Measurements from ENCODE around the gene TANGO2.

Gene TANGO2

DNA sequence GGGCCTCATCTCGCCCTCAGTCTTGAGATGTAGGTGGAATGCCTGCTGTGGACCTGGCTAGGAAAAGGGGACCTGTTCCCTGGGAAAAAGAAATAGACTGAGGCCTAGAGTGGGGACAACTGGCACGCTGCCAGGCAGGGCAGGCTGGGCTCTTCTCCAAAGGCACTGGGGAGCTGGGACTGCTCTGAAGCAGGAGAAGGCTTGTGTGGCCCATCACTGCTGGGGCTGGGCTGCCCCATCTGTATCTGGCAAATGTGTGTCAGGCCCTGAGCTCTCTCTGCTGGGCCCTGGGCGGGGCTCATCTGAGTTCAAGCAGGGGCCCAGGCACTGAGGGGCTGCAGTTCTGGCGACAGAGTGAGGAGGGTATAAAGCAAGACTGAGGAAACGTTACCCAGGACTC lies 37.2 kb upstream of the TANGO2 start:
- no peak for DNase-seq

DNA sequence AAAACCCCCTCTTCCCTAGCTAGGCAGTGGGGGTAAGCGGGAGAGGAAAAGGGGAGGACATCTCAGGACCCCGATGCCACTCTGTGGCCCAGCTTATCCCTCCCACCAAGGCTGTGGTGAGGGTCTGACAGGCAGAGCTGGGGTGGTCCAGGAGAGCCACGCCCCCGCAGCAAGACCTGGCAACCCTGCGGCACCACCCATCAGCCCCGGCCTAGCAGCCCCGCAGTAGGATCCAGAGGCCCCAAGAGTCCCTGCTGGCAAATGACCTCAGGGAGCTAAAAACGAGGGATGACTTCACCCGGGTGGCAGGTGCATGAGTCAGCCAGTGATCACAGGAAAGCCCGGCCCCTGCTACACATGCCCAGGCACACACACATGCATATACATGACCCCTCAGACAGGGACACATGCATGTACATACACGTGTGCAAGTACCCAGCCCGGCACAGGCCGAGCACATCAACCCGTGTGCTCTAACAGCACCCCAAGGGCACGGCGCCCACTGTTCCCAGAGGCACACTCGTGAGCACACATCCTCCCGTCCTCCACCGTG lies 36.6 kb upstream of the TANGO2 start:
- DNase-seq: no peak

DNA sequence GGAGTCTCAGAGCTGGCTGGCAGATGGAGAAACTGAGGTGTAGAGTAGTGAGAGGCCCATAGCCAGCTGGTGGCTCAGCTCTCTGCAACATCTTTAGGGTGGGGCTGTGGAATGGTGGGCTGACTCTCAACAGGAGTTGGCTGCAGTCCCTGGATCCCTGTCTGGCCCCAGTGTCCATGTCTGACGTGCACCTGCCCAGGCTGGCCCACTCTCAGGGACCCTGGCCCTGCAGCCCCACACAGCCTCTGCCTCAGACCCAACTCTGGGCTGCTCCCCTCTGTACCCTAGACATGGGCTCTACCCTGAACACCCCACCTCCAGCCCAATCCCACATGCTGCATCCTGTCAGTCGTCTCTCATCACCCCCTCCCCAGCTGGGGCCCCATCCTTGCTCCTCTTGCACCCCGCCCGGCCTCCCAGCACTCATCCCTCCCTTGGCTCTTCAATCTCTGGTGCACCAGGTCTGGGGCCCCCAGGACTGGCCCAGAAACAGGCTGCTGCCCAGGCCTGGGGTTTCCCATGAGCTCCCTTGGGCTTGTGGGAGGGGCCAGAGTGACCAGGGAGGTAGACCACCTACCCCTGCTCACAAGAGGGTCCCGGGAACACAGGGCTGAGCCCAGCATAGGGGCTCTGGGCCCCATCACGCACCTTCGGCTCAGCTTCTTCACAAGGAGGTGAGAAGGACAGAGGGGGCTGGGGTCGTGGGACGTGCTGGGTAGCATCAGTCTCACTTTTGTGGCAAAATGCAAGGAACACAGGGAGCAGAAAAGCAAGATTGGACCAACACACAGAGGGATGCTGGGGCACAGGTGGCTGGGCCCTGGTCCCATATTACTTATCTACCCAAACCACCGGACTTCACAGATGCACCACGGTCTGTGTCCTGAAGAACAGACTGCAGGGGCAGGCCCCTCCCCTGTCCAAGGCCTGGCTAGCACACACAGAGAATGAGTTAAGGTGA lies 35.8 kb upstream of the TANGO2 start:
- no peak for DNase-seq

DNA sequence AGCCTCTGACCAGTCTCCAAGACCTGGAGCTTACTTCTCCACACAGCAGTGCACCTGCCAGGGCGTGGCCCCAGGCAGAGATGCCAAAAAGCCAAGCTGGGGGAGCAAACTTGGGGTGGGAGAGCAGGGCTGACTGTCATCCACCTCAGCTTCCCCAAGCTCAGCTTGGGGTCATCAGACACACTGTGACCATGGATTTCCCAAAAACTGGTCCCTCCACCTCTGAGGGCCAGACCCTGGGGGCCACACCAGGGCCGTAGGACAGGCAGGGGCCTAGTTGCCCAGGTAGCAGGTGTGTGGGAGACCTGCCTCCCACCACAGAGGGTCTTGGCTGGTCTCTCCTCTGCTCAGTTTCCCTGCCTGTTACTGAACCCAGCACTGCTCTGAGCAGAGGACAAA lies 34.9 kb upstream of the TANGO2 start:
- DNase-seq: no peak

DNA sequence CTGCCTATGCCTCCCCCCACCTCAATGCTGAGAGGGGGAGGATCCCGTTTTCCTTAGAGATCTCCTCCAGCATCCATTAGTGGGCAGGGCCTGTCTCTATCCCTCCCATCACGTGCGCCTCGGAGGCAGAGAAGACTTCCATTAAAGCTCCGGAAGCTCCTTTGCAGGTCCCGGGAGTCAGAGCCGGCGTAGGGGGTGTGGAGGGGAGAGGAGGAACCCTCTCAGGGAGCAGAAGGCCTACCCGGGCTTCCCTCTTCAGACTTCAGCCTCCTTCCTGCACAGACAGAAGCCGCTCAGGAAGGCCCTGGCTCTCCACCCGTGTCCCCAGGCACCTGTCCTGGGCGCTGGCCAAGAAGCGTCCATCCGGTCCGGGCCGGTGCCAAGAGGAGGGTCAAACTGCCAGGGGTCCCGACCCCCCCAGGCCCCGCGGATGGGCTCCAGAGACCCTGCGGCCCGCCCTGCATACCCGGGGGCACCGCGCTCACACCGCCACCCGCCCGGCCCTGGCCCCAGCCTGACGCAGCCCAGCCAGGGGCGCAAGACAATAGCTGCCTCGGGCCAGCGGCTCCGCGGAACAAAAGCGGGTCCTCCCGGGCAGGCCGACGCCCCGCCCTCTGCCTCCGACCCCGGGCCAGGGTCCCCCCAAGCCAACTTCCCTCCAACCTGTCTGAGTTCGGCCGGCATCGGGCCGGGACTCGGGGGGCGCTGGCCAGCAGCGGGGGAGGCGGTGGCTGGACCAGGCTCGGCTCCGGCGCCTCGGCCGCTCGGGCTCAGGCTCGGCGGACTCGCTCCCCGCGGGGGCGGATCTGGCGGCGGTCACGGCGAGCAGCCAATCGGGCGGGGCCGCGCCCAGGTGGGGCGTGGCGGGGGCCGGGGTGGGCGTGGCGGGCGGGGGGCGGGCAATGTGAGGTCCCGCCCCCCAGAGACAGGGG lies 34.2 kb upstream of the TANGO2 start:
- peak; percentile 57 to 61 for DNase-seq

DNA sequence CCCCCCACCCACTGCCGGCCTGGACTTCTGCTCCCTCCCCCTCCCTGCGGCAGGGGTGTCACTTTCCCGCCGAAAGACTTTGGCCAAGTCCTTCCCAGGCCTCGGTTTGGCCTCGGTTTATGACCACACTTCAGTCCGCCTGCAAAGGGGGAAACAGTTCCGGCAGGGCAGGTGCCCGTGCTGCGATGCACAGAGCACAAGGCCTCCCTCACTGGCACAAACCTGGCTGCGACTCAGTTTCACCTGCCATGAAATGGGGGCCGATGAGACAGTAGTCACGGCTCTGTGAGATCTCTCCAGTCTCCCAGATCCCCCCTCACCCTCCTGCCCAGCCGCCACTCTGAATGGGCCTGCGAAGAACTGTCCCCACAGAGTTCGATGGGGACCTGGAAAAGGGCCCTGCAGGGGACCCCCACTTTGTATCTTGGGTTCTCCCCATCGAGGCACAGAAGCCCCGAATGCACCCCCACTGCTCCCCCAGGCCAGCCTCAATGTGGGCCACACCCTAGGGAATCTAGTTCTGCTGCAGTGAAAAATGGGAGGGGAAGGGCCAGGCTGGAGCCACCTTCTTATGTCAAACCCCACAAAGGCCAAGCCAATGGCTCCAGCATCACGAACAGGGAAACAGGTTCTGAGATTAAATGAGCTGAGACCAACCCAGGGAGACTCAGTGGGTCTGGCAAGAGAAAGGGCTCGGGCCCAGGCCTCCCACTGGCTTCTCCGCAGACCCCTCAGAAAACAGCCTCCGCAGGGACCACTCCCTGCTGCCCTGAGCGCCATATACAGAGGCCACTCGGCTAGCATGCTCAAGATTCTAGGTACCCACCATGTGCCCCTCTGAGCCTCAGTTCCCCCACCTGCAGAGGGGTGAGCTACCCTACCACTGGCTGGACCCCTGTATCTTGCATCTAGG lies 33.3 kb upstream of the TANGO2 start:
- no peak for DNase-seq

DNA sequence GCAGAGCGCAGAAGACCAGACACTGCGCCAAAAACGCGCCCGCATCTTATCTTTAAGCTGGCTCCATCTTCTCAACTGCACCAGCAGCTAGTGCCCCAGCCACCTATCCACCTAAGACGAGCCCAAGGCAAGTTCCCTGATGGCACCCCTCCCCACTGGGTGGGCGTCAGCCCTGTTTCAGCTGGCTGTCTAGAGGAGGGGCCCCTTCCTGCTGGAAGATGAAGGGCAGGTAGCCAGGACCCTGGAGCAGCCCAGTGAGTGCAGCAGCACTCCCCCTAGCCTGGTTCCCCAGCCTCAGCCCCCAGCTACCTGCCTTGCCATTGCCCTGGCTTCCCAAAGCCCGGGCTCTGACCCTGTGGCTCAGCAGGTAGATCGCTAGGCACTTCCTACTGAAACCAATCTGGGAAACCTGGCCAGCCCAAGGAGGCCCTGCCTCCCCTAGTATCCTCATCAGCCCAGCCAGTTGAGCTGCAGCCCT lies 32.5 kb upstream of the TANGO2 start:
- no peak for DNase-seq

DNA sequence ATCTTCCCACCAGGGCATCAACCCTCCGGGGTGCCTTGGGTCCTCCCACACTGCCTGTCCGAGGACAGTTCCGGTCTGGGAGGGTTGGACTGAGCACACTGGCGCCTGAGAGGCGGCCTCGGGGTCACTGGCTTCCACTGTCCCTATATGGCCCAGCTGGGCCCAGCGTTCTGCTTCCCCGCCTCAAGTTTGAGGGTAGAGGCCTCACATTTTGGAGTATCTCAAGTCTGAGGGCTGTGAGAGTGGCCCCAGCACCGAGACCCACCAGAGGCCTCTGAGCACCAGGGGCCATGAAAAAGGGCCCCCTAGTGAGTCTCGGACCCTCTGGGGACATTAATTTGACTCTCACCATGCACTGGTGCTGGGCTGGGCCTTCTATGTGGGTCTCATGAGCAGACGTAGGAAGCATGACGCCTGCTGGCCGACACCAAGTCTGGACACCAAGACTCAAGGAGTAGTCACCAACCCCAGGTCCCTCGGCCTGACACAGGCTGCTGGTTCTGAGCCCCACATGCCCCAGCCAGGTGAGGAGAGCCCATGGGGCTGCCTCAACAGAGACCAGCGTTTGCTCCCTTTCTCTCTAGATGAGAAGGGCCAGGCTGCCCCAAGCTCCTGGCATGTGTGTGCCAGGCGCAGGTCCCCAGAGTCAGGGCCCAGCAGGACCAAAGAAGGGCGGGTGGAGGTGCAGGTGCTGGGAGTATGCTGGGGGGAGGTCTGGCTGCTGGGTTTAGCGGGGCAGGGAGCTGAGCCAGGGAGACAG lies 31.8 kb upstream of the TANGO2 start:
- DNase-seq: no peak

DNA sequence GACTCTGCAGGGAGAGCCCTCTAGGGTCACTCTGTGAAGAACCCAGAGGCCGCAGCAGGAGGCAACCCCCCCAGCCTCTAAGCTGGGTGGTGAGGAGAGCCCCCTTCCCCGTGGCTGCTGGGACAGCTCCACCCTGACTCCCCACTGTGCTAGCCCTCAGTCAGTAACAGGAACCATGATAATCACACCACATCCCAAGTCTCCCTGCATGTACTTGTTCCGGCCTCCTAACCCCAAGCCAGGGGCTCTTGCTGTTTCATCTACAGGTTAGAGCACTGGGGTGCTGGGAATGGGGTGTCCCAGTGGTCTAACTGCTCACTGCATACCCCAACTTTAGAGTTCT lies 31.2 kb upstream of the TANGO2 start:
- no peak for DNase-seq

DNA sequence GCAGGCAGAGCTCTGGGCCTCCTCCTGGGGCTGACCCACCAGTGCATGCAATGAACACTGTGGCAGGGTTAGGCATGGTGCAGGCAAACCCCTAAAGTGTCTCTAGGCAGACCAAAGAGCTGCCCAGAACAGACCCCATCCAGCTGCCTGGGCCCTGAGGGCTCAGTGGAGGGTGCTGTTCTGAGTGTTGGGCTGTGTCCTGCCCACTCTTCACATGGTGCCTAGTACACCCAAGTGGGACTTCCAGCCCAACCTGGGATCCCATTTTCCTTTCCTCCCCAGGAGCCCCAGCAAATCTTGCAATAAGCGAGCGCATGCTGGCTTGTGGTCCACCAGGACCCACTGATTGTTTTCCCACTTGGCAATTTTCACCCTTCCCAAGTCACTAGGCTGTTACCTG lies 30.7 kb upstream of the TANGO2 start:
- DNase-seq: no peak

DNA sequence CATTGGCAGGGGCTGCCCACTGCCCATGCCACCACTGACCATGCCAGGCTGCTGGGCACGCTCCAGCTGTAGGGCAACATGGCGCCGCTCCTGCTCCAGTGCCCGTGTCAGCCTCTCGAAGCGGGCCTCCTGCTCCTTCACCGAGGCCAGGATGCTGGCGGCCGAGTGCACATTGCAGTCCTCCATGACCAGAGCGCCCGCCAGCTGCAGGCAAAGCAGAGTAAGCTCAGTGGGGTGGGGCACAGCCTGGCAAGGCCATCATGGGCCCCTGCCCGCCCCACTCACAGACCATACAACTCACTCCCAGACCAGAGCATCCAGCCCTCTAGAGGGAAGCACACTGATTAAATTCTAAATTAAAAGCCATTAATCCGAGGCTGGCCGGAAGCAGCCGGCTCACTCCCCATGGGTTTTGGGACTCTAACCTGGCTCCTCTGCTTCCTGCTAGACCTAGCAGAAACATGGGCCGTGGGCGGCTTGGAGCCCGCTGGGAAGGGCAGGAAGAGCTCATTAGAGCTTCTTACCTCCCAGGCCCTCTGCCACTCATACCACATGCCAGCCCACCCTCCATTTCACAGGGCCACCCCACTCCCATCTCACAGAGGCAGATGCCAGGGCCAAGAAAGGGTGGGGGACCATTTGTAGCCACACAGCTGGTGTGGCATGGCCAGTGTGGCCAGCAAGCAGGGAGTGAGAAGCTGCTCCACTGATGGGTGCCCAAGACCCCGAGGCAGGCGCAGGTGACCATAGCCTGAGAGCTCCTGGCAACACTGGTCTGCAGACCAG lies 30.1 kb upstream of the TANGO2 start:
- no peak for DNase-seq

DNA sequence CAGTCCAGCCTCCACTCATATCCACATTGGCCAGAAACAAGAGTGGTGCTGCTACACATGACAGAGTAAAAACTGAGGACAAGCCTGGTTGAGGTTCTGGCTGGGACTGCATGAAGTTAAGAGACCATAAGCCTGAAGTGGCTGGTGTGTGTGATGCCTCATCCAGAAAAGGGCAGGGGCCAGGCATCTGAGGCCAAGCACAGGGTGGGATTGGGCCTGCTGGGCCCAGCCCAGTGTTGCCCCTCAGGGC lies 29.6 kb upstream of the TANGO2 start:
- no peak for DNase-seq

DNA sequence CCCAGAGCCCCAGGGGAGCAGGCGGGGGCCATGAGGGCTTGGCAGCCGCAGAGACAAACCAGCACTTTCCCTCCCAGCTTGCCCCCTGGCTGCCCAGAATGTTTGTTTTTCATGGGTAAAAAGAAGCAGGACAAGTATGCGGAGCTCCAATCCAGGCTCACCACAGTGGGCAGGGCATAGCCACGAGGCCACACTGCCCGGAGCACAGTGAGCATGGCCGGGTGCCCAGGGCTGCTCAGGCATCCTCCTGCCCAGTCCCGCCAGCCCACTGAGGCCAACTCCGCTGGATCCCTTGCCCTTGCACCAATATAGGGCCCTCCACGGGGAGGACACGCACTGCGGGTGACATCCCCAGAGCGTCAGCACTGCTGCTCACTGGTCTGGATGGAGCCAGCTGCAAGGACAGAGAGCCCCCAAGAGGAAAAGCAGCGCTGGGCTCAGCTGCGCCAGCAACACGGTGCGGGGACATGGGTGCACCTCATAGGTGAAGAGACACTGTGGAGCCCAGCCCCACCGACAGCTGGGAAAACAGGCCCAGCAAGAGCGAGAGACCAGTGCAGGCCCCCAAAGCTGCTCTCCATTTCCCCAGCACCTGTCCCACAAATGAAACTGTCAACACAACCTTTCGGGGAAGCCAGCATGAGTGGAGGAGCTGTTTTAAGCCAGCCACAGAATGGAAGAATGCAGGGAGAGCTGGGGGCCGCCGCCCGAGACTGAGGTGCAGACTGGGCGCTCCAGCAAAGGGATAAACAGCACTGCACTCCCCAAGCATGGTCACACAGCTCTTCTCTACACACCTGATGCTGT lies 29.1 kb upstream of the TANGO2 start:
- no peak for DNase-seq

DNA sequence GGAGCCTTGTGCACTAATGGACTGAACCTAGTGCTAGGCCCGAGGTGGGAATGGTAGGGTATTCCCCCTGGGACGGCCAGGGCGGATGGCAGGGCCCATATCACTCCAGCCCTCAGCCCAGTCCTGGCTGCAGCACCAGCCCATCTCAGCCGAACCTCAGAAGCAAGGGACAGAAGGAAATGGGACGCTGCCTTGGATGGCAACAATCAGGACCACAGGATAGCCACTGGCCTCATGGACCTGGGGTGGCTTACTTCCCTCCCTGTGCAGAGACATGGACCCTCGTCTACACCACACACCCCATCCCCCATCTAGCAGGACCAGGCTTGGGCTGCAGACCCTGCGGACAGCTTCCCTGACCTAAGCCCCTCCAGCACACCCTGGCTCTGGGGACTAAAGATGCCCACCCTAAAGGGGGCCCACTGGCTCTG lies 28.4 kb upstream of the TANGO2 start:
- DNase-seq: no peak

DNA sequence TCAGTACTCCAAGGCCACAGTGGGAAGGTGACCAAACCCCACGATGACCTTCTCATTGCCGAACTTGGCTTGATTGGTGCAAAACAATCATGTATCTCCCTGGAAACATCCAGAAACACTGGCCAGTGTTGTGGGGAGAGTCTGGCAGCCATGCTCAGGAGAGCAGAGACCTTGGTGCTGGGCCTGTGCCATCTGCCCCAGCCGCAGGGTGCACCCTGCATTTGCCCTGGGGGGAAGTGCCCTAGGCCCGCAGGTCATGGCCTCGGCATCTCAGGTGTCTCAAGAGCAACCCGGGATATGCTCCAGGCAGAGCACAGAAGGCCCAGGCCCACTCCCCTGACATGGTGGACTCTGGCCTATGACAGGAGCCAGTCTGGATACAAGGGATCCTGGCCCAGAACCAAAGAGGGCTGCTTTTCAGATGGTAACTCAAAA lies 28.0 kb upstream of the TANGO2 start:
- DNase-seq: no peak

DNA sequence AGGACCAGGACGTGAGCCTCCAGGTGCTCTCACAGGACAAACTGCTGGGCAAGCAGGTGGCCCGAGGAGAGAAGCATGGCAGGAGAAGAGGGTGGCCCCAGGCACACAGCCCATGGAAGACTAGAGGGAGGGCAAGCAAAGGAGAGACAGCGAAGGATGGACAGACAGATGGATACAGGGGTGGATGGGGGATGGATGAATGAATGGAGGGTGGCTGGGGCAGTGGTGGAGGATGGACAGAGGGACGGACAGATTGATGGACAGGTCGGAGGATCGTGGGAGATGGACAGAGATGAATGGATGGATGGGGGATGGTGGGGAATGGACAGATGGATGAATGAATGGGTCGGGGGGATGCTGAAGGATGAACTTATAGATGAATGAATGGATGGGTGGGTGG lies 27.0 kb upstream of the TANGO2 start:
- DNase-seq: no peak

DNA sequence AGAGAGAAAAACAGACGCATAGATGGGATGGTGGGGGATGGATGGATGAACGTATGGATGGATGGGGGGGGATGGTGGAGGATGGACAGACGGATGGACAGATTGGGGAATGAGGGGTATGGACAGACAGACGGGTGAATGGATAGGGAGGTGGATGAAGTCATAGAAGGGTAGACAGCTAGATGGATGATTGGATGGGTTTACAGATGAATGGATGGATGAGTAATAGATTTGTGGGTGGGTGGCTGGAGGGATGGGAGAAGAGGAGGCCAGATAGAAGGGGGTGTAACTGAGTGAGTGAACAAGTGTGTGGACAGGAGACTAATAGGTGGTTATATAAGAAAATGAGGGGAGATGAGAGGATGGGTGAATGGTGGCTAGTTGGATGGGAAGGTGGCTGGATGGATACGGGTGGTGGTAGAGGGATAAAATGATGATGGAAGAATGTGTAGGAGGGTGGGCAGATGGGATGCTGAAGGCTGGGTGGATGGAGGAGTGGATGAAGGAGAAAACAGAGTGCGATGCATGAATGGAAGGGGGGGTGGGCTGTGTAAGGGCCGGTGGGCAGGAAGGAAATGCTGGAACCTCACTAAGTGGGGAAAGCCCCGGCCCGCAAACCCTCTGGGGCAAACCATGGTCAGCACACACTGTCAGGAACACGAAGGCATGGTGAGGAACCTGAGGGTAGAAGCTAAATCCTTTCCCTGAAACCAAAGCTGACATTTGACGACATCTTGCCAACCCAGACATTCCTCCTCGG lies 25.9 kb upstream of the TANGO2 start:
- DNase-seq: no peak

DNA sequence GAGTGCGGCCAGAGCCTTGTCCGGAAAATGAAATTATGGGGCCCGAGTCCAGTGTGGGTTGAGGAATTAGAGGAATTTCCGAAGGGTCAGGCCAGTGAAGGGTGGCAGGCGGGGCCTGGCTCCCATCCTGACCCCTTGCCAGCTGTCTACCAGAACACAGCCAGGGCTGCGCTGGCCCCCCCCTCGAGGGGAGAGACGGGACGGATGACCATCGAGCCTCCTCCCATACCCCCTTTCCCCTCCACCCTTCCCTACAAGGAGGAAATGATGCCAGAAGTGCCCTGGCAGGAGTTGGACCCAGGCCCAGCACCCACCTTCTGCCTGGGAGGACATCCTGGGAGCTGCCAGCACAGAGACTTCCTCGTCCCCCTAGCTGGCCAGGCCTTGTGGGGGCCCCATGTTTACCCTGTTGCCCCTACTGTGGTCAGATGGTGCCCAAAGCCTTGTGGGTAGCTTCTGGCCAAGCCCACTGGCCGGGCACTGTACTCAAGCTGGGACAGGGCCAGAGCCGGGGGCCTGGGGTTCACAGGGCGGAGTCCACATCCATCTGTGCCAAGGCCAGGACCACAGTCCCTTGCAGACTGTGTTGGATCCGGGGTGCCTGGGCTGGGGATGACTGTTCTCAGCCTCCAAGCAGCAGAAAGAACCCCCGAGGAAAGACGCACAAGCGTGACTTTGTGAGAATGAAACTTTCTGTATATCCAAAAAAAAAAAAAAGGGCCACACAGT lies 25.1 kb upstream of the TANGO2 start:
- DNase-seq: no peak
